ENCODE results near the gene HOXB3. TPM values are rescaled to one million over a fixed set of nuclear protein-coding genes. Genes with fewer than 3 reads are reported as not detected.

HOXB3 gene
- total RNA-seq, 1 donor from 2014 or later: not detected

DNA sequence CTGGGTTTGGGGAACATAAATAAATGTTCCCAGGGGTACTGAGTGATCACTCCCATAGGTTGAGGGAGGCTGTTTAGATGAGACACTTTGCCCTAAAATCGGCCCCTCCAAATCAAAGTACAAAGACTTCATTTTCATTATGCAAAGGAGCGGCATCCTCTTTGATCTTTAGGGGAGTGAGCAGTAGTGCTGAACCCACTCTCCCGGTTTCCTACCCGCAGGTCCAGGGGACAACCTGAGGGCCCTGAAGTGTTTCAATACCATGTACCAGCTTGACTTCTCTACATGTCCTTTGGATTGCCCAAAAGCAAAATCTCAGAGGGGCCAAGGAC, 11.1 kb upstream of the HOXB3 start:
- H3K9me3 ChIP-seq (ENCODE audit: insufficient read depth, low read depth, low read length): no peaks in the 10 kb centered on the region
- H3K27ac ChIP-seq (ENCODE audit: low read depth, low read length): no peak overlapping the region
- TF ChIP-seq, protein P1, sequence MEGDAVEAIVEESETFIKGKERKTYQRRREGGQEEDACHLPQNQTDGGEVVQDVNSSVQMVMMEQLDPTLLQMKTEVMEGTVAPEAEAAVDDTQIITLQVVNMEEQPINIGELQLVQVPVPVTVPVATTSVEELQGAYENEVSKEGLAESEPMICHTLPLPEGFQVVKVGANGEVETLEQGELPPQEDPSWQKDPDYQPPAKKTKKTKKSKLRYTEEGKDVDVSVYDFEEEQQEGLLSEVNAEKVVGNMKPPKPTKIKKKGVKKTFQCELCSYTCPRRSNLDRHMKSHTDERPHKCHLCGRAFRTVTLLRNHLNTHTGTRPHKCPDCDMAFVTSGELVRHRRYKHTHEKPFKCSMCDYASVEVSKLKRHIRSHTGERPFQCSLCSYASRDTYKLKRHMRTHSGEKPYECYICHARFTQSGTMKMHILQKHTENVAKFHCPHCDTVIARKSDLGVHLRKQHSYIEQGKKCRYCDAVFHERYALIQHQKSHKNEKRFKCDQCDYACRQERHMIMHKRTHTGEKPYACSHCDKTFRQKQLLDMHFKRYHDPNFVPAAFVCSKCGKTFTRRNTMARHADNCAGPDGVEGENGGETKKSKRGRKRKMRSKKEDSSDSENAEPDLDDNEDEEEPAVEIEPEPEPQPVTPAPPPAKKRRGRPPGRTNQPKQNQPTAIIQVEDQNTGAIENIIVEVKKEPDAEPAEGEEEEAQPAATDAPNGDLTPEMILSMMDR (IDR thresholded peaks at IDR 0.05; ENCODE audit: insufficient read depth, low read depth, low read length): no peak
- no peak for TF ChIP-seq EZH2 (IDR thresholded peaks at IDR 0.05; ENCODE audit: insufficient read depth, low read length)
- H4K20me1 ChIP-seq (ENCODE audit: insufficient read depth, low read length): peaks cover 31% of the 10 kb centered on the region
- Mint-ChIP-seq H3K27ac (ENCODE audit: unreplicated experiment) (no peak overlapping the region), H3K27me3 (ENCODE audit: low read depth, unreplicated experiment) (peaks cover 94% of the 10 kb centered on the region), H3K9me3 (ENCODE audit: unreplicated experiment) (peaks cover 51% of the 10 kb centered on the region), H3K36me3 (ENCODE audit: low read depth, unreplicated experiment) (no peaks in the 10 kb centered on the region), H3K4me1 (ENCODE audit: low read depth, unreplicated experiment) (no peaks in the 10 kb centered on the region), H3K4me3 (ENCODE audit: unreplicated experiment) (no peak overlapping the region)
- peaks cover 98% of the 10 kb centered on the region for H3K27me3 ChIP-seq (ENCODE audit: insufficient read depth, low read length)
- DNase-seq (ENCODE audit: low read depth) (no peak), FAIRE-seq (no peak)
- H3K9ac ChIP-seq (ENCODE audit: low read length): no peak overlapping the region
- H3K36me3 ChIP-seq (ENCODE audit: insufficient read depth, low read length): no peaks in the 10 kb centered on the region
- peaks cover 5% of the 10 kb centered on the region for H3K4me1 ChIP-seq (ENCODE audit: insufficient read depth, low read length)
- no peaks in the 10 kb centered on the region for H3K79me2 ChIP-seq (ENCODE audit: insufficient read depth, low read length)
- no peak overlapping the region for H2AFZ ChIP-seq (ENCODE audit: low read depth, low read length)
- no peak overlapping the region for H3K4me2 ChIP-seq (ENCODE audit: low read length)
- H3K4me3 ChIP-seq (ENCODE audit: insufficient read depth, low read depth, low read length): no peak overlapping the region

DNA sequence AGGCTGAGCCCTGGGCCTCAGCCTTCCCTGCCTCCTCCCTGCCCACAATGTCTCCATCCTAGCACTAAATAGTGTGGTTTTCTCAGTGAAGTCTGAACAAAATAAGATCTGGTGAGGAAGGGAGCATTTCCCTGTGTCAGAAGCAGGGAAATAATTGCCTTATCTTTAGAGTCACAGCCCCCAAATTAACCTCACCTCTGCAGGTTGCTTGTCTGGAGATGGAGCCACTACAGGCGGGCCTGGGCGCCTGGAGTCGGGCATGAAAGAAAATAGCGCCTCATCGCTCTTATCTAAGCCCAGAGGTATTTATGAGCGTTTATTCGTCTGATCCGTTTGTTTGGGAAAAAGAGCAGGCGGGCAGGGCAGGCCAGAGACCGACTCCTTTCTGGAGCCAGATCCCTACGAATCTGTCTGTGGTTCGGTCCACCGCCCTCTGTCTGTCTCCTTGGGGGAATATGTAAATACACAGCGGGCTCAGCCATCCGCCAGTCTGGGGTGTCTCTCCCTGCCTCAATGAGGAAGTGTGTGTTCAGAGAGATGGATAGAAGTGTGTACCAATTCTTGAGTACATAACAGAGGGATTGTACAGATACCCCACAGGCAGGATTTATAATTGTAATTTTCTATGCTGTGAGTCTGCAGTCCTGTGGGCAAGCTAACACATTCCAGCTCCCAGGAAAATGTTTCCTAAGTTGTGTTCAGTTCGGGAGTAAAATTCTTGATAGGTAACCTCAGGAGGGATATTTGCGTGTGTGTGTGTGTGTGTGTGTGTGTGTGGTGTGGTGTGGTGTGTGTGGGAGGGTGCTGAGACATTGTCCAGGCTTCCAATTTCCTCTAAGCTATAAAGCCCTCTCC, 10.4 kb upstream of the HOXB3 start:
- TF ChIP-seq EZH2 (IDR thresholded peaks at IDR 0.05; ENCODE audit: insufficient read depth, low read length): no peak
- TF ChIP-seq, protein P1 (IDR thresholded peaks at IDR 0.05; ENCODE audit: insufficient read depth, low read depth, low read length): no peak
- no peak for DNase-seq (ENCODE audit: low read depth)
- H3K9me3 Mint-ChIP-seq (ENCODE audit: unreplicated experiment): peaks cover 51% of the 10 kb centered on the region
- Histone ChIP-seq H3K4me1 (ENCODE audit: insufficient read depth, low read length) (peaks cover 9% of the 10 kb centered on the region), H2AFZ (ENCODE audit: low read depth, low read length) (no peak overlapping the region), H3K27ac (ENCODE audit: low read depth, low read length) (no peak overlapping the region), H3K79me2 (ENCODE audit: insufficient read depth, low read length) (no peaks in the 10 kb centered on the region), H3K36me3 (ENCODE audit: insufficient read depth, low read length) (no peaks in the 10 kb centered on the region), H3K9me3 (ENCODE audit: insufficient read depth, low read depth, low read length) (no peaks in the 10 kb centered on the region), H3K4me2 (ENCODE audit: low read length) (no peak overlapping the region), H3K4me3 (ENCODE audit: insufficient read depth, low read depth, low read length) (no peak overlapping the region), H3K27me3 (ENCODE audit: insufficient read depth, low read length) (peaks cover 98% of the 10 kb centered on the region), H3K9ac (ENCODE audit: low read length) (no peak overlapping the region), H4K20me1 (ENCODE audit: insufficient read depth, low read length) (peaks cover 30% of the 10 kb centered on the region)
- no peak overlapping the region for H3K4me3 Mint-ChIP-seq (ENCODE audit: unreplicated experiment)
- H3K27ac Mint-ChIP-seq (ENCODE audit: unreplicated experiment): no peak overlapping the region
- H3K27me3 Mint-ChIP-seq (ENCODE audit: low read depth, unreplicated experiment): peaks cover 94% of the 10 kb centered on the region
- FAIRE-seq: no peak
- no peaks in the 10 kb centered on the region for H3K4me1 Mint-ChIP-seq (ENCODE audit: low read depth, unreplicated experiment)
- H3K36me3 Mint-ChIP-seq (ENCODE audit: low read depth, unreplicated experiment): no peaks in the 10 kb centered on the region

DNA sequence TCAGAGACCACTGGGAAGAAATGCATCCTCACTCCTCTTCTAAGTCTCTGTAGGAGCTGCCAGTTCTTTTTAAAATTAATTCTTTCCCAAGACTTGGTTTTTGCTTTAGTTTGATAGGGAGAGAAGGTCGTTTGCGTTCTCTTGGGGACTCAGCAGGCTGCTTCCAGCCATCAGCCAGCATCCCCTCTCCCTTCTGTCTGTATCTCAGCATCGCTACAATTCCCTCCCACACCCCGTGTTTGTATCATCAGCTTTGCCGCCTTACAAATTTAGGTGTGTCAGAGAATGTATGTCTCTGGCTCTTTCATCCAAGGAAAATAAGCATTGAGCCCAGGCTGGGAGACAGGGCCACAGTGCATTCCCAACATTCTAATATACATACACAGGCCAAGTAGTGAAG, 9.3 kb upstream of the HOXB3 start:
- H3K27ac ChIP-seq (ENCODE audit: low read depth, low read length): no peak overlapping the region
- H3K9ac ChIP-seq (ENCODE audit: low read length): no peak overlapping the region
- no peaks in the 10 kb centered on the region for H3K79me2 ChIP-seq (ENCODE audit: insufficient read depth, low read length)
- Mint-ChIP-seq H3K9me3 (ENCODE audit: unreplicated experiment) (peaks cover 51% of the 10 kb centered on the region), H3K27ac (ENCODE audit: unreplicated experiment) (no peak overlapping the region), H3K36me3 (ENCODE audit: low read depth, unreplicated experiment) (no peaks in the 10 kb centered on the region), H3K27me3 (ENCODE audit: low read depth, unreplicated experiment) (peaks cover 94% of the 10 kb centered on the region), H3K4me3 (ENCODE audit: unreplicated experiment) (no peak overlapping the region), H3K4me1 (ENCODE audit: low read depth, unreplicated experiment) (no peaks in the 10 kb centered on the region)
- peaks cover 98% of the 10 kb centered on the region for H3K27me3 ChIP-seq (ENCODE audit: insufficient read depth, low read length)
- no peaks in the 10 kb centered on the region for H3K9me3 ChIP-seq (ENCODE audit: insufficient read depth, low read depth, low read length)
- peaks cover 14% of the 10 kb centered on the region for H3K4me1 ChIP-seq (ENCODE audit: insufficient read depth, low read length)
- TF ChIP-seq EZH2 (IDR thresholded peaks at IDR 0.05; ENCODE audit: insufficient read depth, low read length): no peak
- TF ChIP-seq, protein P1 (IDR thresholded peaks at IDR 0.05; ENCODE audit: insufficient read depth, low read depth, low read length): no peak
- FAIRE-seq: no peak
- no peak overlapping the region for H2AFZ ChIP-seq (ENCODE audit: low read depth, low read length)
- no peak for DNase-seq (ENCODE audit: low read depth)
- H3K36me3 ChIP-seq (ENCODE audit: insufficient read depth, low read length): no peaks in the 10 kb centered on the region
- peaks cover 26% of the 10 kb centered on the region for H4K20me1 ChIP-seq (ENCODE audit: insufficient read depth, low read length)
- no peak overlapping the region for H3K4me2 ChIP-seq (ENCODE audit: low read length)
- no peak overlapping the region for H3K4me3 ChIP-seq (ENCODE audit: insufficient read depth, low read depth, low read length)

Data from astrocyte (in vitro differentiated cells and primary cell).